ENCODE results near the gene TRAPPC10. TPM values are rescaled to one million over a fixed set of nuclear protein-coding genes. Genes with fewer than 3 reads are reported as not detected.

TRAPPC10 gene
- total and polyA plus RNA-seq, 9 of the 15 experiments (the other 6 are each of a cell fraction or from before 2014, with no cell fraction given), result 1.1 to 33.8 (median 24.3) TPM

GRCh38 chr21:44086636-44087425 is 74.7 kb downstream of the TRAPPC10 start:
- DNase-seq (ENCODE audit: extremely low read depth in 1 of 4, low spot score in 3 of 4), result no peak
- CTCF ChIA-PET (ENCODE audit: low intra/inter-chr PET ratio), result no interaction called here
- no peak for FAIRE-seq
- no peak for ATAC-seq
- Histone ChIP-seq H4K20me1 (replicated peaks; ENCODE audit: control insufficient read depth, insufficient read depth, low read length) (no peaks in the 10 kb centered on the region), H3K4me2 (ENCODE audit: insufficient read depth, low read length) (no peak overlapping the region), H3K36me3 (ENCODE audit: control insufficient read depth, insufficient read depth, low read length) (peaks cover 91% of the 10 kb centered on the region), H3K4me3 (no peak overlapping the region), H3K9ac (ENCODE audit: insufficient read depth in 1 of 2, low read depth in 2 of 2, low read length in 2 of 2) (no peak overlapping the region), H3K79me2 (ENCODE audit: control insufficient read depth, insufficient read depth, low read length) (no peaks in the 10 kb centered on the region), H3K9me3 (replicated peaks; ENCODE audit: control insufficient read depth, insufficient read depth, low read depth, low read length) (no peaks in the 10 kb centered on the region), H2AFZ (ENCODE audit: low read depth, low read length) (no peak overlapping the region), H3K9me1 (ENCODE audit: control insufficient read depth, insufficient read depth, low read length) (no peaks in the 10 kb centered on the region), H3K27ac (ENCODE audit: extremely low read depth, low read depth, low read length) (no peak overlapping the region), H3K27me3 (ENCODE audit: control insufficient read depth in 2 of 2, insufficient read depth in 2 of 2, low read length in 2 of 2) (no peaks in the 10 kb centered on the region), H3K4me1 (replicated peaks in 1 of 2; ENCODE audit: control insufficient read depth in 2 of 2, insufficient read depth in 2 of 2, low read length in 2 of 2) (peaks cover 4 to 6% of the 10 kb centered on the region in 2 experiments; a peak in 2 of 5 replicates)
- TF ChIP-seq RBM22 (IDR thresholded peaks at IDR 0.05; ENCODE audit: low read depth, low read length, poor library complexity, severe bottlenecking), result peak; percentile 56
- TF ChIP-seq POLR2B (IDR thresholded peaks at IDR 0.05; ENCODE audit: low read depth, partially characterized antibody), result peak; percentile 34
- TF ChIP-seq POLR2A (conservative IDR thresholded peaks at IDR 0.05), result peak; percentile 47; the same call in 1 of the 2 replicates
- TF ChIP-seq E2F4 (CRISPR knock-in tag; IDR thresholded peaks at IDR 0.05; ENCODE audit: low read depth), result no peak
- TF ChIP-seq MGA (IDR thresholded peaks at IDR 0.05), result no peak
- peak; percentile 53; the same call in 1 of the 2 replicates for TF ChIP-seq POLR2G (IDR thresholded peaks at IDR 0.05; ENCODE audit: low read depth, low read length)
- WGBS (ENCODE audit: insufficient coverage, low coverage, missing lambda C conversion rate), result 95% methylated on average over 20 of the region's 21 CpGs
- POLR2A ChIA-PET, result interaction anchor here (1.8 kb wide), 1 partner anchor 8 kb away, joined by 11 read pairs; no protein-coding TSS in a partner anchor
- in situ Hi-C loops (cut with MboI) (no loop called here), intact Hi-C loops (cut with micrococcal nuclease) (no loop called here)
- BruUV-seq (replicated peaks), result no TSS peak

All from K562 (cell line).